ENCODE data around the gene SCGB1A1. TPM values are rescaled to one million over a fixed set of nuclear protein-coding genes. Genes with fewer than 3 reads are reported as not detected.

The SCGB1A1 gene
- total RNA-seq, 4 donors from 2014 or later, result not detected

DNA sequence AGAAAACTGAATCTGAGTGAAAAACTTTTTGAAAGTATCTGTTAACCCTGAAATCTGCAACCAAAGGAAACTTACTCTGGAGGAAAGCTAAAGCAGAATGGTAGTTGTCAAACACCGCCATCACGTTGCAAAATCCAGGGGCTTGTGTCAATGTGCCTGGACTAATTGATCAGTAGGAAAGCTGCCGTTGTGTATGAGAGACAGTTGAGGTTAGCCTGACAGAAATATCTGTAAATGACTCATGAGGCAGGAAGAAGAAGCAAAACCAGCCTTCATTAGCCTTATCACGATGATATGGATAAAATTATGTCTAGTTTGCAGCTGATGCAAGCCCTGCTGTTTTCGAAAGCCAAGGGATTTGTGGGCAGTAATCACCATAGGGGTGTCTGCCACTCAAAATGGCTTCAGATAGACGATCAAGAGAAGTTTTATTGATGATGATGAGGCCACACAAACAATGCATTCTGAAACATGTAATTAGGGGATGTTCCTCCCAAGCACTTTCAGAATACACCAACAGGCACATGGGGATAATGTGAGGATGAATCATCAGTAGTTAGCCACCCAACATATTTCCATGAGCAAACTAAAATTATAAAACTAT lies 8.9 kb downstream of the SCGB1A1 start:
- Histone ChIP-seq H3K27me3 (no peaks in the 10 kb centered on the region), H3K4me1 (peaks cover 0 to 80% (median 26%) of the 10 kb centered on the region in 4 donors), H3K9me3 (no peaks in the 10 kb centered on the region), H3K4me3 (no peak overlapping the region), H3K27ac (peak overlapping the region in 3 of 4 donors; percentile 37 to 96 (median 71)), H3K36me3 (no peaks in the 10 kb centered on the region)
- 44 to 62% methylated on average over 6 of the region's 6 CpGs for WGBS, 2 donors
- TF ChIP-seq, protein P1, sequence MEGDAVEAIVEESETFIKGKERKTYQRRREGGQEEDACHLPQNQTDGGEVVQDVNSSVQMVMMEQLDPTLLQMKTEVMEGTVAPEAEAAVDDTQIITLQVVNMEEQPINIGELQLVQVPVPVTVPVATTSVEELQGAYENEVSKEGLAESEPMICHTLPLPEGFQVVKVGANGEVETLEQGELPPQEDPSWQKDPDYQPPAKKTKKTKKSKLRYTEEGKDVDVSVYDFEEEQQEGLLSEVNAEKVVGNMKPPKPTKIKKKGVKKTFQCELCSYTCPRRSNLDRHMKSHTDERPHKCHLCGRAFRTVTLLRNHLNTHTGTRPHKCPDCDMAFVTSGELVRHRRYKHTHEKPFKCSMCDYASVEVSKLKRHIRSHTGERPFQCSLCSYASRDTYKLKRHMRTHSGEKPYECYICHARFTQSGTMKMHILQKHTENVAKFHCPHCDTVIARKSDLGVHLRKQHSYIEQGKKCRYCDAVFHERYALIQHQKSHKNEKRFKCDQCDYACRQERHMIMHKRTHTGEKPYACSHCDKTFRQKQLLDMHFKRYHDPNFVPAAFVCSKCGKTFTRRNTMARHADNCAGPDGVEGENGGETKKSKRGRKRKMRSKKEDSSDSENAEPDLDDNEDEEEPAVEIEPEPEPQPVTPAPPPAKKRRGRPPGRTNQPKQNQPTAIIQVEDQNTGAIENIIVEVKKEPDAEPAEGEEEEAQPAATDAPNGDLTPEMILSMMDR (IDR thresholded peaks at IDR 0.05), result no peak
- no peak for TF ChIP-seq POLR2A (IDR thresholded peaks at IDR 0.05)
- TF ChIP-seq EP300 (IDR thresholded peaks at IDR 0.05), result peak in 1 of 2 donors; percentile 40
- DNase-seq (ENCODE audit: low spot score in 2 of 2), result no peak

DNA sequence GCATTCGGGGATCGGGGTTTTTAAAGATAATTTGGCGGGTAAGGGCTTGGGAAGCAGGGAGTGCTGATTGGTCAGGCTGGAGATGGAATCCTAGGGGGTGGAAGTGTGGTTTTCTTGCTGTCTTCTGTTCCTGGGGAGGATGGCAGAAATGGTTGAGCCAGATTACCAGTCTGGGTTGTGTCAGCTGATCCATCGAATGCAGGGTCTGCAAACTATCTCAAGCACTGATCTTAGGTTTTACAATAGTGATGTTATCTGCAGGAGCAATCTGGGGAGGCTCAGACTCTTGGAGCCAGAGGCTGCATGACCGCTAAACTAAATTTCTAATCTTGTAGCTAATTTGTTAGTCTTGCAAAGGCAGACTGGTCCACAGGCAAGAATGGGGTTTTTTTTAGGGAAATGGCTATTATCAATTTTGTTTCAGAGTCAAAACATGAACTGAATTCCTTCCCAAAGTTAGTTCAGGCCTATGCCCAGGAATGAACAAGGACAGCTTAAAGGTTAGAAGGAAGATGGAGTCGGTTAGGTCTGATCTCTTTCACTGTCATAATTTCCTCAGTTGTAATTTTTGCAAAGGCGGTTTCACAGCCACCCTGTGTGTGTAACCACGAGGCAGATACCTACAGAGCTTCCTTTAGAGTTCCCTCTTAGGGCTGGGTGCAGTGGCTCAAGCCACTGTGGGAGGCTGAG lies 10.2 kb downstream of the SCGB1A1 start:
- Histone ChIP-seq H3K4me1 (peaks cover 0 to 92% (median 39%) of the 10 kb centered on the region in 4 donors), H3K9me3 (no peaks in the 10 kb centered on the region), H3K27me3 (no peaks in the 10 kb centered on the region), H3K27ac (peak overlapping the region in 2 of 4 donors; percentile 71 to 96), H3K4me3 (no peak overlapping the region), H3K36me3 (no peaks in the 10 kb centered on the region)
- 77 to 79% methylated on average over 8 of the region's 8 CpGs for WGBS, 2 donors
- no peak for DNase-seq (ENCODE audit: low spot score in 2 of 2)
- no peak for TF ChIP-seq EP300 (IDR thresholded peaks at IDR 0.05)
- no peak for TF ChIP-seq POLR2A (IDR thresholded peaks at IDR 0.05)
- TF ChIP-seq, protein P1 (IDR thresholded peaks at IDR 0.05), result no peak

DNA sequence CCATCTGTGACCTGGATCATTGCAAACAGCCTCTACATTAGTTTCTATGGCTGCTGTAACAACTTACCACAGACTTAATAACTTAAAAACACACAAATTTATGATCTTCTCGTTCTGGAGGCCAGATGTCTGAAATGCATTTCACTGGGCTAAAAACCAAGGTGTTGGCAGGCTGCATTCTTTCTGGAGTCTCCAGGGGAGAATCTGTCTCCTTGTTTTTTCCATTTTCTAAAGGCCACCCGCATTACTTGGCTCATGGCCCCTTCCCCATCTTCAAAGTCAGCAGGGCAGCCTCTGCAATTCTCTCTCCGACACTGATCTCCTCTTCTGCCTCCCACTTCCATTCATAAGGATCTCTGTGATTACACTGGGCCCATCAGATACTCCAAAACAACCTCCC lies 11.6 kb downstream of the SCGB1A1 start:
- H3K27ac ChIP-seq, result peak overlapping the region; percentile 3 to 96 (median 64)
- TF ChIP-seq EP300 (IDR thresholded peaks at IDR 0.05) (no peak), POLR2A (IDR thresholded peaks at IDR 0.05) (no peak)
- TF ChIP-seq, protein P1 (IDR thresholded peaks at IDR 0.05), result no peak
- no peaks in the 10 kb centered on the region for H3K9me3 ChIP-seq
- no peak for DNase-seq (ENCODE audit: low spot score in 2 of 2)
- no peaks in the 10 kb centered on the region for H3K36me3 ChIP-seq
- no peaks in the 10 kb centered on the region for H3K27me3 ChIP-seq
- H3K4me1 ChIP-seq, result peaks cover 0 to 92% (median 50%) of the 10 kb centered on the region in 4 donors
- H3K4me3 ChIP-seq, result no peak overlapping the region
- 44 to 51% methylated on average over 3 of the region's 3 CpGs for WGBS, 2 donors

DNA sequence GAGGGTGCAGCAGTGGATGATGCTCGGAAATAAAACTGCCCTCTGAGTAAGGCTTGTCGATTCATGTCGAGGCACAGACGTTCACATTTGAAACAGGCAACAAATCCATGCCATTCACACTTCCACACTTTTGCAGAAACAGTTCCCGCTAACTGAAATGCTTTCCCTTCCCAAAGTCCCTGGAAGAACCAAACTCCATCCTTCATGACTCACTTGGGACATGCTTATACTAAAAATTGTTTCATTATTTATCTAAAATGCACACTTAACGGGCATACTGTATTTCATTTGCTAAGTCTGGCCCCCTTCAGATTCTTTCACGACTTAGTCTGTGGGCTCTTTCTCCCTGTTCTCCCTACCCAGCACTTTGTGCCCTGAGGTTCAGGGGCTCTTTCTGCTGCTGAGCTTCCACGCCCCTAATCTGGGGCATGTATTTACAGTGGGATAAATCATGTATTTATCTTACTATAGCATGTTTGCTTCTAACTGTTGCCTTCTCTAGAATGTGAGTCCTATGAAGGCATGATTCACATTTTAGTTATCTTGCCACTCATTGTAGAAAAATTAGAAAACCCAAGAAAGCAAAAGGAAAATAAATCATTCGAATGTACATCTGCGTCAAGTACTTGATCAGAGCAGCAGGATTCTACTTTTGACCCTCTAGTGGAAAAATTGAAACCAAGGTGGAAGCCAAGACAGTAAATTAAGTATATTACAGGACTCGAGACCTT lies 12.5 kb downstream of the SCGB1A1 start:
- no peaks in the 10 kb centered on the region for H3K36me3 ChIP-seq
- H3K4me3 ChIP-seq, result no peak overlapping the region
- no peak for TF ChIP-seq POLR2A (IDR thresholded peaks at IDR 0.05)
- TF ChIP-seq EP300 (IDR thresholded peaks at IDR 0.05), result no peak
- TF ChIP-seq, protein P1 (IDR thresholded peaks at IDR 0.05), result no peak
- 46 to 48% methylated on average over 11 of the region's 11 CpGs for WGBS, 2 donors
- H3K27me3 ChIP-seq, result no peaks in the 10 kb centered on the region
- peaks cover 0 to 99% (median 57%) of the 10 kb centered on the region in 4 donors for H3K4me1 ChIP-seq
- H3K9me3 ChIP-seq, result no peaks in the 10 kb centered on the region
- peak overlapping the region in 3 of 4 donors; percentile 83 to 96 (median 91) for H3K27ac ChIP-seq
- no peak for DNase-seq (ENCODE audit: low spot score in 2 of 2)

Measured in tibial nerve (tissue), 4 donors.